ENCODE measurements around the gene TMEM239.

TMEM239 gene

GRCh38 chr20:2801286-2801728 is 14.9 kb upstream of the TMEM239 start:
- H3K4me3 ChIP-seq (replicated peaks; ENCODE audit: low read depth, low read length) = no peak overlapping the region

GRCh38 chr20:2804041-2804828 is 11.9 kb upstream of the TMEM239 start:
- H3K27me3 ChIP-seq (replicated peaks; ENCODE audit: control insufficient read depth, insufficient read depth, low read length) = peaks cover 3% of the 10 kb centered on the region
- no peaks in the 10 kb centered on the region for H3K36me3 ChIP-seq (ENCODE audit: control insufficient read depth, insufficient read depth, low read length)
- DNase-seq (ENCODE audit: extremely low read depth, insufficient read length) = no peak
- no peak overlapping the region for H3K4me3 ChIP-seq (replicated peaks; ENCODE audit: low read depth, low read length)
- TF ChIP-seq CTCF (IDR thresholded peaks at IDR 0.05; ENCODE audit: insufficient read depth, low read length, poor library complexity, severe bottlenecking) = no peak

More at GRCh38 chr20:2801286-2801728, 14.9 kb upstream of the TMEM239 start:
- H3K36me3 ChIP-seq (ENCODE audit: control insufficient read depth, insufficient read depth, low read length) = no peaks in the 10 kb centered on the region
- TF ChIP-seq CTCF (IDR thresholded peaks at IDR 0.05; ENCODE audit: insufficient read depth, low read length, poor library complexity, severe bottlenecking) = no peak
- no peak for DNase-seq (ENCODE audit: extremely low read depth, insufficient read length)
- H3K27me3 ChIP-seq (replicated peaks; ENCODE audit: control insufficient read depth, insufficient read depth, low read length) = peaks cover 3% of the 10 kb centered on the region

- DNase-seq (ENCODE audit: extremely low read depth, insufficient read length) = no peak
- Histone ChIP-seq H3K27me3 (replicated peaks; ENCODE audit: control insufficient read depth, insufficient read depth, low read length) (peaks cover 1% of the 10 kb centered on the region), H3K36me3 (ENCODE audit: control insufficient read depth, insufficient read depth, low read length) (no peaks in the 10 kb centered on the region), H3K4me3 (replicated peaks; ENCODE audit: low read depth, low read length) (no peak overlapping the region)
- no peak for TF ChIP-seq CTCF (IDR thresholded peaks at IDR 0.05; ENCODE audit: insufficient read depth, low read length, poor library complexity, severe bottlenecking)
Measured at GRCh38 chr20:2804852-2805688, 11.1 kb upstream of the TMEM239 start.

- H3K27me3 ChIP-seq (replicated peaks; ENCODE audit: control insufficient read depth, insufficient read depth, low read length) = peaks cover 1% of the 10 kb centered on the region
- no peak for TF ChIP-seq CTCF (IDR thresholded peaks at IDR 0.05; ENCODE audit: insufficient read depth, low read length, poor library complexity, severe bottlenecking)
- H3K36me3 ChIP-seq (ENCODE audit: control insufficient read depth, insufficient read depth, low read length) = no peaks in the 10 kb centered on the region
- H3K4me3 ChIP-seq (replicated peaks; ENCODE audit: low read depth, low read length) = no peak overlapping the region
- no peak for DNase-seq (ENCODE audit: extremely low read depth, insufficient read length)
Measured at GRCh38 chr20:2805689-2806350, 10.3 kb upstream of the TMEM239 start.

- Histone ChIP-seq H3K27me3 (replicated peaks; ENCODE audit: control insufficient read depth, insufficient read depth, low read length) (peaks cover 1% of the 10 kb centered on the region; the same call in 1 of the 2 replicates), H3K4me3 (replicated peaks; ENCODE audit: low read depth, low read length) (no peak overlapping the region), H3K36me3 (ENCODE audit: control insufficient read depth, insufficient read depth, low read length) (no peaks in the 10 kb centered on the region)
- no peak for TF ChIP-seq CTCF (IDR thresholded peaks at IDR 0.05; ENCODE audit: insufficient read depth, low read length, poor library complexity, severe bottlenecking)
- no peak for DNase-seq (ENCODE audit: extremely low read depth, insufficient read length)
Measured at GRCh38 chr20:2806351-2806701, 9.8 kb upstream of the TMEM239 start.
